K562 (cell line): Measurements from ENCODE around the gene STRN3. TPM values are rescaled to one million over a fixed set of nuclear protein-coding genes. Genes with fewer than 3 reads are reported as not detected.

Source experiments
- POLR3A ChIP-seq: IDR thresholded peaks from 2 replicates; pipeline ENCODE4 v1.6.1; 2011; ENCODE audit warnings: borderline replicate concordance, mild to moderate bottlenecking, moderate library complexity; ENCODE audit not compliant: insufficient read length, insufficient read depth; ENCODE audit errors: extremely low read depth
- SETDB1 ChIP-seq: IDR thresholded peaks from one replicate; pipeline ENCODE4 v1.6.1; 2012; ENCODE audit warnings: low read length, control low read depth, inconsistent platforms
- SMAD3 ChIP-seq: fragments of 450-650 bp; formaldehyde crosslinking; conservative IDR thresholded peaks from 2 replicates; pipeline ENCODE4 v1.4.0; 2020; ENCODE audit warnings: mild to moderate bottlenecking
- SMARCB1 ChIP-seq: IDR thresholded peaks from 2 replicates; pipeline ENCODE4 v1.6.1; 2011; ENCODE audit warnings: improper control_type of control experiment, low read depth; ENCODE audit not compliant: insufficient read length
- U2AF1 ChIP-seq: fragments of 200-400 bp; formaldehyde crosslinking; optimal IDR thresholded peaks from 2 replicates; pipeline ENCODE3; 2017; ENCODE audit warnings: mild to moderate bottlenecking, low read depth, low read length, moderate library complexity
- XRCC4 ChIP-seq: IDR thresholded peaks from one replicate; pipeline ENCODE4 v1.6.1; 2011; ENCODE audit not compliant: insufficient read depth, insufficient read length; ENCODE audit errors: extremely low read depth
- polyA plus RNA-seq, 8 experiments: library from polyadenylated mRNA; depleted of rRNA in 4 of 8; stranded (reverse) in 5 of 8; unstranded in 3 of 8; fragments of >200 nt; fragmentation: Nextera tagmentation in 2 of 8; fragmentation: Illumina TruSeq in 1 of 8; extraction: Ambion mirVana in 2 of 8; extraction: Trizol in 1 of 8; gene quantifications; 2 replicates each; pipeline versions ENCODE4 v1.2.1 to v1.2.3, GENCODE V29; 2011 to 2014; ENCODE audit warnings: inconsistent platforms in 1 of 8, missing spikeins in 1 of 8
- total RNA-seq, 7 experiments: library from RNA; depleted of rRNA in 6 of 7; stranded (reverse); fragments of >200 nt in 6 of 7; fragmentation: Illumina TruSeq in 2 of 7; extraction: Trizol in 2 of 7; gene quantifications; 2 replicates each; pipeline versions ENCODE4 v1.2.1 to v1.2.3, GENCODE V29; 2011 to 2021; ENCODE audit warnings: low replicate concordance in 1 of 7
- TF ChIP-seq, protein P1 (sequence below): sonication (generic); formaldehyde crosslinking; IDR thresholded peaks from 2 replicates; pipeline ENCODE4 v1.8.0; 2023; ENCODE audit warnings: missing genetic modification reagents, mild to moderate bottlenecking, borderline replicate concordance
- TF ChIP-seq, protein P2 (sequence below): fragments of 250-450 bp; sonication (Bioruptor Pico); IDR thresholded peaks from 2 replicates; pipeline ENCODE4 v1.8.0; 2022; ENCODE audit warnings: inconsistent platforms, mild to moderate bottlenecking, moderate library complexity, borderline replicate concordance
- TF ChIP-seq, protein P3 (sequence below): sonication (generic); formaldehyde crosslinking; IDR thresholded peaks from 2 replicates; pipeline ENCODE4 v1.5.0; 2020; ENCODE audit warnings: missing genetic modification reagents
- TF ChIP-seq, protein P4 (sequence below): sonication (generic); formaldehyde crosslinking; IDR thresholded peaks from 2 replicates; pipeline ENCODE4 v1.9.0; 2022; ENCODE audit warnings: mild to moderate bottlenecking, missing genetic modification reagents
- TF ChIP-seq, protein P5 (sequence below): fragments of 450-650 bp; formaldehyde crosslinking; IDR thresholded peaks from 2 replicates; pipeline ENCODE4 v1.4.0; 2022; ENCODE audit warnings: missing genetic modification characterization
- TF ChIP-seq, protein P6 (sequence below), 3 experiments: fragments of 200-800 bp in 1 of 3; fragments of 250-450 bp in 1 of 3; fragments of 450-650 bp in 1 of 3; sonication (Bioruptor Pico) in 1 of 3; sonication (Bioruptor generic) in 1 of 3; formaldehyde crosslinking in 1 of 3; IDR thresholded peaks; 2 replicates each; pipeline versions ENCODE4 v1.6.1 to v1.8.0; 2016 to 2022; ENCODE audit warnings: mild to moderate bottlenecking in 2 of 3, missing genetic modification characterization in 2 of 3, missing compliant biosample characterization in 1 of 3, moderate library complexity in 1 of 3

STRN3 gene
- total and polyA plus RNA-seq, 9 of the 15 experiments (the other 6 are each of a cell fraction or from before 2014, with no cell fraction given) = 5.9 to 29.1 (median 16.0) TPM

DNA sequence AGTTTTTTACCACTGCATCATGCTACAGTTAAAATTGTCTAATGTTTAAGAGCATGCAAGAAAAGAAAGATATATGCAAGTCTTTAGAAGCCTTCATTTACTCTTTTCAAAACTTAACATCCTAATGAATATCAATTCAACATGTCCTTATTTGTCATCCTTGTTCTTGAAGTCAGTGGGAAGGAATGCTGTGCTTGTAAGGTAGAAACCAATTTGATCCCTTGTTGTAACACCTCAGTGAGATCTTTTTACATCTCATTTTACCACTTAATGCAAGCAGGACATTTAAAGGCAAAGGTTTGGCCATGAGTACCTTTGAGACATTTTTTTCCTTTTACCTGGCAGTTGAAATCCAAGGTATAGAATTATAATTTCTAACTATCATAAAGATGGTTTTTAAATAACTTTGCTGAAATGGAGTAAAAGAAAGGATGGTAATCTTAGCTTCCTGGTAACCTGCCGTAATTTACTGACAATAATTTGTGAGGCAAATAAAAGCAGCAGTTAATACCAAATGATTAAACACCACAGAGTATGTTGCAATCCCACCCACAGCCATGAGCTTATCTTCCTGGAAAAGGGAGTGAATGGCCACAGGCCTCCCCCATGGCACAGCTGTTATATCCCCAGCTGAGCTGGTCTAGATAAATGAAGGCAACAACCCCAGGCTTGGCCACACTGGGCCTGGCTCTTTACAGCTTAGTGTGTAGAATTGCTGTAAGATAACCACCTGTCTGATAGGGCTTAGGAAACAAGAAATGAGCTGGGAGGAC lies 33.2 kb upstream of the STRN3 start (continued):
- TF ChIP-seq, protein P1, sequence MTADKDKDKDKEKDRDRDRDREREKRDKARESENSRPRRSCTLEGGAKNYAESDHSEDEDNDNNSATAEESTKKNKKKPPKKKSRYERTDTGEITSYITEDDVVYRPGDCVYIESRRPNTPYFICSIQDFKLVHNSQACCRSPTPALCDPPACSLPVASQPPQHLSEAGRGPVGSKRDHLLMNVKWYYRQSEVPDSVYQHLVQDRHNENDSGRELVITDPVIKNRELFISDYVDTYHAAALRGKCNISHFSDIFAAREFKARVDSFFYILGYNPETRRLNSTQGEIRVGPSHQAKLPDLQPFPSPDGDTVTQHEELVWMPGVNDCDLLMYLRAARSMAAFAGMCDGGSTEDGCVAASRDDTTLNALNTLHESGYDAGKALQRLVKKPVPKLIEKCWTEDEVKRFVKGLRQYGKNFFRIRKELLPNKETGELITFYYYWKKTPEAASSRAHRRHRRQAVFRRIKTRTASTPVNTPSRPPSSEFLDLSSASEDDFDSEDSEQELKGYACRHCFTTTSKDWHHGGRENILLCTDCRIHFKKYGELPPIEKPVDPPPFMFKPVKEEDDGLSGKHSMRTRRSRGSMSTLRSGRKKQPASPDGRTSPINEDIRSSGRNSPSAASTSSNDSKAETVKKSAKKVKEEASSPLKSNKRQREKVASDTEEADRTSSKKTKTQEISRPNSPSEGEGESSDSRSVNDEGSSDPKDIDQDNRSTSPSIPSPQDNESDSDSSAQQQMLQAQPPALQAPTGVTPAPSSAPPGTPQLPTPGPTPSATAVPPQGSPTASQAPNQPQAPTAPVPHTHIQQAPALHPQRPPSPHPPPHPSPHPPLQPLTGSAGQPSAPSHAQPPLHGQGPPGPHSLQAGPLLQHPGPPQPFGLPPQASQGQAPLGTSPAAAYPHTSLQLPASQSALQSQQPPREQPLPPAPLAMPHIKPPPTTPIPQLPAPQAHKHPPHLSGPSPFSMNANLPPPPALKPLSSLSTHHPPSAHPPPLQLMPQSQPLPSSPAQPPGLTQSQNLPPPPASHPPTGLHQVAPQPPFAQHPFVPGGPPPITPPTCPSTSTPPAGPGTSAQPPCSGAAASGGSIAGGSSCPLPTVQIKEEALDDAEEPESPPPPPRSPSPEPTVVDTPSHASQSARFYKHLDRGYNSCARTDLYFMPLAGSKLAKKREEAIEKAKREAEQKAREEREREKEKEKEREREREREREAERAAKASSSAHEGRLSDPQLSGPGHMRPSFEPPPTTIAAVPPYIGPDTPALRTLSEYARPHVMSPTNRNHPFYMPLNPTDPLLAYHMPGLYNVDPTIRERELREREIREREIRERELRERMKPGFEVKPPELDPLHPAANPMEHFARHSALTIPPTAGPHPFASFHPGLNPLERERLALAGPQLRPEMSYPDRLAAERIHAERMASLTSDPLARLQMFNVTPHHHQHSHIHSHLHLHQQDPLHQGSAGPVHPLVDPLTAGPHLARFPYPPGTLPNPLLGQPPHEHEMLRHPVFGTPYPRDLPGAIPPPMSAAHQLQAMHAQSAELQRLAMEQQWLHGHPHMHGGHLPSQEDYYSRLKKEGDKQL (CRISPR knock-in tag) = no peak
- TF ChIP-seq, protein P2, sequence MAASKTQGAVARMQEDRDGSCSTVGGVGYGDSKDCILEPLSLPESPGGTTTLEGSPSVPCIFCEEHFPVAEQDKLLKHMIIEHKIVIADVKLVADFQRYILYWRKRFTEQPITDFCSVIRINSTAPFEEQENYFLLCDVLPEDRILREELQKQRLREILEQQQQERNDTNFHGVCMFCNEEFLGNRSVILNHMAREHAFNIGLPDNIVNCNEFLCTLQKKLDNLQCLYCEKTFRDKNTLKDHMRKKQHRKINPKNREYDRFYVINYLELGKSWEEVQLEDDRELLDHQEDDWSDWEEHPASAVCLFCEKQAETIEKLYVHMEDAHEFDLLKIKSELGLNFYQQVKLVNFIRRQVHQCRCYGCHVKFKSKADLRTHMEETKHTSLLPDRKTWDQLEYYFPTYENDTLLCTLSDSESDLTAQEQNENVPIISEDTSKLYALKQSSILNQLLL = no peak
- TF ChIP-seq XRCC4 = no peak
- no peak for TF ChIP-seq U2AF1
- TF ChIP-seq, protein P3, sequence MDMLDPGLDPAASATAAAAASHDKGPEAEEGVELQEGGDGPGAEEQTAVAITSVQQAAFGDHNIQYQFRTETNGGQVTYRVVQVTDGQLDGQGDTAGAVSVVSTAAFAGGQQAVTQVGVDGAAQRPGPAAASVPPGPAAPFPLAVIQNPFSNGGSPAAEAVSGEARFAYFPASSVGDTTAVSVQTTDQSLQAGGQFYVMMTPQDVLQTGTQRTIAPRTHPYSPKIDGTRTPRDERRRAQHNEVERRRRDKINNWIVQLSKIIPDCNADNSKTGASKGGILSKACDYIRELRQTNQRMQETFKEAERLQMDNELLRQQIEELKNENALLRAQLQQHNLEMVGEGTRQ (CRISPR knock-in tag) = no peak
- TF ChIP-seq SMARCB1 = no peak
- TF ChIP-seq POLR3A = no peak
- TF ChIP-seq, protein P4, sequence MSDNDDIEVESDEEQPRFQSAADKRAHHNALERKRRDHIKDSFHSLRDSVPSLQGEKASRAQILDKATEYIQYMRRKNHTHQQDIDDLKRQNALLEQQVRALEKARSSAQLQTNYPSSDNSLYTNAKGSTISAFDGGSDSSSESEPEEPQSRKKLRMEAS (CRISPR knock-in tag) = peak; percentile 82
- TF ChIP-seq, protein P5, sequence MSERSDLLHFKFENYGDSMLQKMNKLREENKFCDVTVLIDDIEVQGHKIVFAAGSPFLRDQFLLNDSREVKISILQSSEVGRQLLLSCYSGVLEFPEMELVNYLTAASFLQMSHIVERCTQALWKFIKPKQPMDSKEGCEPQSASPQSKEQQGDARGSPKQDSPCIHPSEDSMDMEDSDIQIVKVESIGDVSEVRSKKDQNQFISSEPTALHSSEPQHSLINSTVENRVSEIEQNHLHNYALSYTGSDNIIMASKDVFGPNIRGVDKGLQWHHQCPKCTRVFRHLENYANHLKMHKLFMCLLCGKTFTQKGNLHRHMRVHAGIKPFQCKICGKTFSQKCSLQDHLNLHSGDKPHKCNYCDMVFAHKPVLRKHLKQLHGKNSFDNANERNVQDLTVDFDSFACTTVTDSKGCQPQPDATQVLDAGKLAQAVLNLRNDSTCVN (CRISPR knock-in tag) = no peak
- TF ChIP-seq SETDB1 = no peak
- peak; percentile 84 for TF ChIP-seq SMAD3 (CRISPR knock-in tag)
- TF ChIP-seq, protein P6, sequence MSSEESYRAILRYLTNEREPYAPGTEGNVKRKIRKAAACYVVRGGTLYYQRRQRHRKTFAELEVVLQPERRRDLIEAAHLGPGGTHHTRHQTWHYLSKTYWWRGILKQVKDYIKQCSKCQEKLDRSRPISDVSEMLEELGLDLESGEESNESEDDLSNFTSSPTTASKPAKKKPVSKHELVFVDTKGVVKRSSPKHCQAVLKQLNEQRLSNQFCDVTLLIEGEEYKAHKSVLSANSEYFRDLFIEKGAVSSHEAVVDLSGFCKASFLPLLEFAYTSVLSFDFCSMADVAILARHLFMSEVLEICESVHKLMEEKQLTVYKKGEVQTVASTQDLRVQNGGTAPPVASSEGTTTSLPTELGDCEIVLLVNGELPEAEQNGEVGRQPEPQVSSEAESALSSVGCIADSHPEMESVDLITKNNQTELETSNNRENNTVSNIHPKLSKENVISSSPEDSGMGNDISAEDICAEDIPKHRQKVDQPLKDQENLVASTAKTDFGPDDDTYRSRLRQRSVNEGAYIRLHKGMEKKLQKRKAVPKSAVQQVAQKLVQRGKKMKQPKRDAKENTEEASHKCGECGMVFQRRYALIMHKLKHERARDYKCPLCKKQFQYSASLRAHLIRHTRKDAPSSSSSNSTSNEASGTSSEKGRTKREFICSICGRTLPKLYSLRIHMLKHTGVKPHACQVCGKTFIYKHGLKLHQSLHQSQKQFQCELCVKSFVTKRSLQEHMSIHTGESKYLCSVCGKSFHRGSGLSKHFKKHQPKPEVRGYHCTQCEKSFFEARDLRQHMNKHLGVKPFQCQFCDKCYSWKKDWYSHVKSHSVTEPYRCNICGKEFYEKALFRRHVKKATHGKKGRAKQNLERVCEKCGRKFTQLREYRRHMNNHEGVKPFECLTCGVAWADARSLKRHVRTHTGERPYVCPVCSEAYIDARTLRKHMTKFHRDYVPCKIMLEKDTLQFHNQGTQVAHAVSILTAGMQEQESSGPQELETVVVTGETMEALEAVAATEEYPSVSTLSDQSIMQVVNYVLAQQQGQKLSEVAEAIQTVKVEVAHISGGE (CRISPR knock-in tag; IDR thresholded peaks at IDR 0.05) = peak in 1 of 3 experiments; percentile 66; a peak in 2 of 6 replicates
